Measurements from ENCODE around the gene MICU2. TPM values are rescaled to one million over a fixed set of nuclear protein-coding genes. Genes with fewer than 3 reads are reported as not detected.
"Not testable (repeated sequence)": the region's sequence is repeated elsewhere in the genome, so short reads cannot be mapped to it uniquely, and the experiment has no call there.

MICU2 gene
- total RNA-seq, 2 donors from 2014 or later: 53.7 to 73.6 TPM

DNA sequence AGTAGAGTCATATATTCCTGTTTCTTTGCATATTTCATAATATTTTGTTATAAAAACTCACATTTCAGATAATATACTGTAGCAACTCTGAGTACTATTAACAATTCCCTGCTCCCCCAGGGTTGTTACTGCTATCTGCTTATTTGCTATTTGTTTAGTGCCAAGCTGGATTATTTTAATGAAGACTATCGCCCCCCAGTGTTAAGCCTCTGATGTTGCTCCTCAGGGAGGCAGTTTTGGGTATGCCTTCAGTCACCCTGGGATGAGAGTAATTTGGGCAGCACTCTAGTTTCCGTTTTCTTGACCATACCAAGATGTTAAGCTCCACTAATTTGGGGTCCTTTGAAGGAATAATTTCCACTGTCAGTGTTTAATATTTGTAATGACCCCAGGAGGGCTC lies 46.0 kb downstream of the MICU2 start:
- TF ChIP-seq, protein P1, sequence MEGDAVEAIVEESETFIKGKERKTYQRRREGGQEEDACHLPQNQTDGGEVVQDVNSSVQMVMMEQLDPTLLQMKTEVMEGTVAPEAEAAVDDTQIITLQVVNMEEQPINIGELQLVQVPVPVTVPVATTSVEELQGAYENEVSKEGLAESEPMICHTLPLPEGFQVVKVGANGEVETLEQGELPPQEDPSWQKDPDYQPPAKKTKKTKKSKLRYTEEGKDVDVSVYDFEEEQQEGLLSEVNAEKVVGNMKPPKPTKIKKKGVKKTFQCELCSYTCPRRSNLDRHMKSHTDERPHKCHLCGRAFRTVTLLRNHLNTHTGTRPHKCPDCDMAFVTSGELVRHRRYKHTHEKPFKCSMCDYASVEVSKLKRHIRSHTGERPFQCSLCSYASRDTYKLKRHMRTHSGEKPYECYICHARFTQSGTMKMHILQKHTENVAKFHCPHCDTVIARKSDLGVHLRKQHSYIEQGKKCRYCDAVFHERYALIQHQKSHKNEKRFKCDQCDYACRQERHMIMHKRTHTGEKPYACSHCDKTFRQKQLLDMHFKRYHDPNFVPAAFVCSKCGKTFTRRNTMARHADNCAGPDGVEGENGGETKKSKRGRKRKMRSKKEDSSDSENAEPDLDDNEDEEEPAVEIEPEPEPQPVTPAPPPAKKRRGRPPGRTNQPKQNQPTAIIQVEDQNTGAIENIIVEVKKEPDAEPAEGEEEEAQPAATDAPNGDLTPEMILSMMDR (IDR thresholded peaks at IDR 0.05): peak in 1 of 2 donors; percentile 60
- H3K36me3 ChIP-seq: no peaks in the 10 kb centered on the region
- no peaks in the 10 kb centered on the region for H3K27me3 ChIP-seq
- H3K27ac ChIP-seq: no peak overlapping the region
- DNase-seq (ENCODE audit: low spot score): no peak
- H3K4me3 ChIP-seq: no peak overlapping the region
- H3K9me3 ChIP-seq: no peaks in the 10 kb centered on the region
- no peaks in the 10 kb centered on the region for H3K4me1 ChIP-seq

DNA sequence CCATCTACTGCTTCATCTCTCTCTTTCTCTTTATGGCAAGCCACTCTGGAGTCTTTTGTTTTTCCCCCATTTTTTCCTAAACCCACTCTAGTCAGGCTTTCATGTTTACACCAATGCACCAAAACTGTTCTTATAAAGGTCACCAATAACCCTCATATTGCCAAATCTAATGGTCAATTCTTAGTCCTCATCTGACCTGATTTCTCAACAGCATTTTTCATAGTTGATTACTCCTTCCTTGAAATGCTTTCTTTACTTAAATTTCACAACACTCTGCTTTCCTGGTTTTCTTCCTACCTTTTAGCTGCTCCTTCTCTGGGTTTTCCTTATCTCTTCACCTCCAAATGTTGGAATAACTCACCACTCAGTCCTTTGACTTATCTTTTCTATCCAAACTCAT lies 47.9 kb downstream of the MICU2 start:
- no peak for DNase-seq (ENCODE audit: low spot score)
- Histone ChIP-seq H3K4me3 (no peak overlapping the region), H3K27ac (no peak overlapping the region), H3K9me3 (no peaks in the 10 kb centered on the region), H3K27me3 (no peaks in the 10 kb centered on the region), H3K36me3 (no peaks in the 10 kb centered on the region), H3K4me1 (no peaks in the 10 kb centered on the region)
- TF ChIP-seq, protein P1 (IDR thresholded peaks at IDR 0.05): no peak

DNA sequence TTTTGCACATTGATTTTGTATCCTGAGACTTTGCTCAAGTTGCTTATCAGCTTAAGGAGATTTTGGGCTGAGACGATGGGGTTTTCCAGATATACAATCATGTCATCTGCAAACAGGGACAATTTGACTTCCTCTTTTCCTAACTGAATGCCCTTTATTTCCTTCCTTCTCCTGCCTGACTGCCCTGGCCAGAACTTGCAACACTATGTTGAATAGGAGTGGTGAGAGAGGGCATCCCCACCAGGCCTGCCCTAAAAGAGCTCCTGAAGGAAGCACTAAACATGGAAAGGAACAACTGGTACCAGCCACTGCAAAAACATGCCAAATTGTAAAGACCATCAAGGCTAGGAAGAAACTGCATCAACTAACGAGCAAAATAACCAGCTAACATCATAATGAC lies 50.7 kb downstream of the MICU2 start:
- H3K36me3 ChIP-seq; H3K27ac ChIP-seq; H3K4me1 ChIP-seq; H3K27me3 ChIP-seq; DNase-seq (ENCODE audit: low spot score); H3K9me3 ChIP-seq; H3K4me3 ChIP-seq: not testable (repeated sequence)

DNA sequence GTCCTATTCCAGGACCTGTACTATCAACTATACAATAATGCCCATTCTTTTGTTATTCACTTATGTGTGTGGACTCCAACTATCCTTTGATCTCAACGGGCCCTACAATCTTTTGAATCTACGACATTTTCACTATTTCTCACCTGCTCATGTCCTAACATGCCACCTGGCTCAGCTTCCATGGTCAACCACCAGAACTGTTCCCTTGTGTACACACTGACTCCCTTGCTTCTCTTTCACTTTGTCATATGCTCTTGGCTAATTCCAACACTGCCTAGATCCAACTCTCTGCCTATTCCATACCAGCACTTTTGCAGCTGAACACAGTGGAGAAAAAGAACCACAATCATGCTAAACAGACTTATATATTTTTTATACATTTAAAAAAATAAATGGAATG lies 53.1 kb downstream of the MICU2 start:
- Histone ChIP-seq H3K27me3 (no peaks in the 10 kb centered on the region), H3K36me3 (no peaks in the 10 kb centered on the region), H3K9me3 (no peaks in the 10 kb centered on the region), H3K4me3 (no peak overlapping the region), H3K4me1 (no peaks in the 10 kb centered on the region), H3K27ac (no peak overlapping the region)
- TF ChIP-seq, protein P1 (IDR thresholded peaks at IDR 0.05): no peak
- DNase-seq (ENCODE audit: low spot score): no peak

DNA sequence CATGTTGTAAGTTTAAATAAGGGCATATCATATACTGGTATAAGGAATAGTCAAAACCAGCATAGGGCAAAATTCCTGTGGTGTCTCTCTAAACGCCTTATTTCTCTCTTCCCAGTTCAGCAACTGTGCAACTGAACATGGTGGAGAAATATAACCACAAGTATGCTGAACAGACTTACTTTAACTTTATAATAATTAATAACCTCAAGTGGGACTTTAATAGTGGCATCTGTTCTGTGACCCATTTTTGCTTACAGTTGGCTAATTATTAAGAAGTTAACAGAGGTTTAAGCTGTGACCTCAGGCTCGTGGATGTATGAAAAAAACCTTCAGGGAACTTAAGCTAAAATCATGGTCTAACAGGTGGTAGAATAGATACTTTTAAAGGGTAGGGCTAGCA lies 54.3 kb downstream of the MICU2 start:
- H3K9me3 ChIP-seq: no peaks in the 10 kb centered on the region
- H3K4me3 ChIP-seq: no peak overlapping the region
- DNase-seq (ENCODE audit: low spot score): no peak
- no peak overlapping the region for H3K27ac ChIP-seq
- no peaks in the 10 kb centered on the region for H3K27me3 ChIP-seq
- no peaks in the 10 kb centered on the region for H3K4me1 ChIP-seq
- no peaks in the 10 kb centered on the region for H3K36me3 ChIP-seq
- TF ChIP-seq, protein P1 (IDR thresholded peaks at IDR 0.05): no peak

- no peak for DNase-seq (ENCODE audit: low spot score)
- Histone ChIP-seq H3K36me3 (no peaks in the 10 kb centered on the region), H3K27me3 (no peaks in the 10 kb centered on the region), H3K9me3 (no peaks in the 10 kb centered on the region), H3K27ac (no peak overlapping the region), H3K4me1 (no peaks in the 10 kb centered on the region), H3K4me3 (no peak overlapping the region)
- TF ChIP-seq, protein P1 (IDR thresholded peaks at IDR 0.05): no peak
Observed at GRCh38 chr13:21548577-21548976, 55.4 kb downstream of the MICU2 start.
